NT2/D1 (cell line): ENCODE measurements around the gene DMD.

ENCODE experiments used
- DNase-seq: peaks from one replicate; pipeline ENCODE4 v3.0.0-alpha.2; 2011; ENCODE audit warnings: low read depth, low spot score
- H3K27me3 ChIP-seq: 2 replicates; pipeline ENCODE4 v1.6.0; 2011; ENCODE audit warnings: mild to moderate bottlenecking; ENCODE audit not compliant: insufficient read length, insufficient read depth
- H3K36me3 ChIP-seq: 2 replicates; pipeline ENCODE4 v1.6.1; 2011; ENCODE audit warnings: mild to moderate bottlenecking, low read length, mixed read lengths; ENCODE audit not compliant: insufficient read depth, insufficient read length
- H3K4me1 ChIP-seq: 2 replicates; pipeline ENCODE4 v1.5.1; 2011; ENCODE audit not compliant: insufficient read depth, insufficient read length
- H3K4me3 ChIP-seq: 2 replicates; pipeline ENCODE4 v1.5.1; 2011; ENCODE audit warnings: low read depth; ENCODE audit not compliant: insufficient read length
- H3K9ac ChIP-seq: 2 replicates; pipeline ENCODE4 v1.6.0; 2011; ENCODE audit warnings: low read depth; ENCODE audit not compliant: insufficient read length
- H3K9me3 ChIP-seq: 2 replicates; pipeline ENCODE4 v1.5.1; 2011; ENCODE audit warnings: mild to moderate bottlenecking, low read length; ENCODE audit not compliant: insufficient read depth
- SUZ12 ChIP-seq: IDR thresholded peaks from 2 replicates; pipeline ENCODE4 v1.6.1; 2011; ENCODE audit not compliant: insufficient read length, insufficient read depth; ENCODE audit errors: extremely low read depth
- YY1 ChIP-seq: IDR thresholded peaks from 2 replicates; pipeline ENCODE4 v1.6.1; 2011; ENCODE audit not compliant: insufficient read length, insufficient read depth
- ZNF274 ChIP-seq: IDR thresholded peaks from 2 replicates; pipeline ENCODE4 v1.6.1; 2011; ENCODE audit warnings: mild to moderate bottlenecking, low read depth, low read length

The DMD gene

DNA sequence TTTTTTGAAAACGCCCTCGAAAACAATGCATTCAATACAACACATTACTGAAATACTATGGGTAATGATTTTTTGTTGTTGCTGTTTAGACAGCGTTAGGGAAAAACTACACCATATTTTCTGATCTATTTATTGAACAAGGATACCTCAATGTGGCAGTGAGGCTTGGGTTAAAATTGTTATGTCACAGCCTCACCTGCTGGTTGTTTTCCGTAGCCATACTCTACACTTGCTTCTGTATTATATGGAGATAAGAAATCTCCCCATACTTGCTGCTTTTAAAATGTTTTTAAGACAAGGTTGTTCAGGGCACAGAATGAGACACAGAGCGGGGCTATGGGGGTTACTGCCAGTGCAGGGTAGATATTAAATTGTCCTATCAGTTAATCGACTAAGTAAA lies 1917.9 kb downstream of the DMD start:
- TF ChIP-seq ZNF274 (no peak), SUZ12 (no peak), YY1 (no peak)
- H3K4me3 ChIP-seq: no peak overlapping the region
- H3K27me3 ChIP-seq: no peaks in the 10 kb centered on the region
- H3K36me3 ChIP-seq: no peaks in the 10 kb centered on the region
- no peak for DNase-seq
- no peaks in the 10 kb centered on the region for H3K9me3 ChIP-seq
- H3K9ac ChIP-seq: no peak overlapping the region
- H3K4me1 ChIP-seq: no peaks in the 10 kb centered on the region

GRCh38 chrX:31291131-31291530 lies 1920.2 kb downstream of the DMD start:
- H3K4me3 ChIP-seq: no peak overlapping the region
- DNase-seq: no peak
- H3K4me1 ChIP-seq: no peaks in the 10 kb centered on the region
- H3K9me3 ChIP-seq: no peaks in the 10 kb centered on the region
- H3K36me3 ChIP-seq: no peaks in the 10 kb centered on the region
- H3K27me3 ChIP-seq: no peaks in the 10 kb centered on the region
- TF ChIP-seq SUZ12 (no peak), ZNF274 (no peak), YY1 (no peak)
- H3K9ac ChIP-seq: no peak overlapping the region

DNA sequence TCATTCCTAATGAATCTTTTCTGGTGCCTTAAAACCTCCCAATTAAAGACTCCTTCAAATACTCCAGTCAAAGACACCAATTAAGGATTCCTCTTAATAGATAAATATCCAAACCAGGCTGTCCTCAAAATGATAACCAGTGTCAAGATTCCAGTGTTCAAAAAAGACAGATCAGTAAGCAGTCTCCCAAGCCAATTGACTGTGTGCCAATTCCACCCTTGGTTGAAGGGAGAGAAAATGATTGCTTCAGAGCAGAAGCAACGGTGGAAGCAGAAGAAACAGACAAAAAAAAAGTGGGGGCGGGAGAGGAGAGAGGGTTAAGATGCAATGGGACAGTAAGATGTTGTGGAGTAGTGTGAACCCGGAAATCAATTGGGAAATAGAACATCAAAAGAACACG lies 1923.5 kb downstream of the DMD start:
- TF ChIP-seq YY1 (no peak), SUZ12 (no peak), ZNF274 (no peak)
- Histone ChIP-seq H3K36me3 (no peaks in the 10 kb centered on the region), H3K9me3 (no peaks in the 10 kb centered on the region)

DNA sequence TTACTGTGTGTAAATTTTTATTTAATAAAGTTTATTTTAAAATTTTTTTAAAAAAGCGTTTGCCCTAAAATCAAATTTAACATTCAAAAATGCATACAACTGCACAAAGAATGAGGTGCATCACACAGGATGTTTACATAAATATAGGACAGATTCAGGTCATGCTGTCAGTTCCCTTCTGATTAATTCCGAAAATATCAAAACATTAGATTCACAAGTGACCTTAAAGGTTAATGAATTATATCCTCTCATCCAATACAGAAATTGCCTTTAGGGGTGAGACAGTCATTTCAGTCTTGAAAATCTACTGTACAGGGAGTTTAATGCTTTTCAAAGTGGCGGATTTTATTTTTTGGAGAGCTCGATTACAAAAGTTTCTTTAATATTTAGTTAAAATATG lies 1930.8 kb downstream of the DMD start:
- no peak for TF ChIP-seq SUZ12
- no peak for TF ChIP-seq YY1
- no peak for TF ChIP-seq ZNF274
- H3K4me1 ChIP-seq: no peaks in the 10 kb centered on the region
- no peaks in the 10 kb centered on the region for H3K27me3 ChIP-seq
- no peak overlapping the region for H3K4me3 ChIP-seq
- no peak overlapping the region for H3K9ac ChIP-seq
- no peaks in the 10 kb centered on the region for H3K9me3 ChIP-seq
- DNase-seq: no peak
- H3K36me3 ChIP-seq: no peaks in the 10 kb centered on the region

More for the DNA sequence above, 1923.5 kb downstream of the DMD start:
- Histone ChIP-seq H3K9ac (no peak overlapping the region), H3K4me3 (no peak overlapping the region), H3K27me3 (no peaks in the 10 kb centered on the region), H3K4me1 (no peaks in the 10 kb centered on the region)
- no peak for DNase-seq

GRCh38 chrX:31279359-31279758 lies 1932.0 kb downstream of the DMD start:
- Histone ChIP-seq H3K4me3 (no peak overlapping the region), H3K27me3 (no peaks in the 10 kb centered on the region), H3K36me3 (no peaks in the 10 kb centered on the region), H3K9me3 (no peaks in the 10 kb centered on the region), H3K4me1 (no peaks in the 10 kb centered on the region), H3K9ac (no peak overlapping the region)
- TF ChIP-seq YY1 (no peak), ZNF274 (no peak), SUZ12 (no peak)
- DNase-seq: no peak

GRCh38 chrX:31272472-31272775 lies 1938.9 kb downstream of the DMD start:
- H3K4me3 ChIP-seq: no peak overlapping the region

GRCh38 chrX:31271615-31272471 lies 1939.5 kb downstream of the DMD start:
- Histone ChIP-seq H3K36me3 (no peaks in the 10 kb centered on the region), H3K4me3 (no peak overlapping the region), H3K27me3 (no peaks in the 10 kb centered on the region), H3K9me3 (no peaks in the 10 kb centered on the region), H3K9ac (no peak overlapping the region), H3K4me1 (no peaks in the 10 kb centered on the region)
- no peak for DNase-seq
- no peak for TF ChIP-seq ZNF274
- TF ChIP-seq SUZ12: no peak
- no peak for TF ChIP-seq YY1

More at GRCh38 chrX:31272472-31272775, 1938.9 kb downstream of the DMD start:
- Histone ChIP-seq H3K4me1 (no peaks in the 10 kb centered on the region), H3K36me3 (no peaks in the 10 kb centered on the region), H3K27me3 (no peaks in the 10 kb centered on the region), H3K9ac (no peak overlapping the region), H3K9me3 (no peaks in the 10 kb centered on the region)
- TF ChIP-seq ZNF274: no peak
- no peak for TF ChIP-seq YY1
- TF ChIP-seq SUZ12: no peak
- DNase-seq: no peak

GRCh38 chrX:31269914-31270313 lies 1941.4 kb downstream of the DMD start:
- Histone ChIP-seq H3K36me3 (no peaks in the 10 kb centered on the region), H3K4me1 (no peaks in the 10 kb centered on the region), H3K9me3 (no peaks in the 10 kb centered on the region), H3K4me3 (no peak overlapping the region), H3K9ac (no peak overlapping the region), H3K27me3 (no peaks in the 10 kb centered on the region)
- no peak for TF ChIP-seq ZNF274
- TF ChIP-seq SUZ12: no peak
- TF ChIP-seq YY1: no peak
- DNase-seq: no peak
